Astrocyte (in vitro differentiated cells and primary cell): Measurements from ENCODE around the gene FMN1. TPM values are rescaled to one million over a fixed set of nuclear protein-coding genes. Genes with fewer than 3 reads are reported as not detected.

Source experiments
- DNase-seq: peaks from one replicate; pipeline ENCODE4 v3.0.0-alpha.2; 2010; ENCODE audit warnings: low read depth
- FAIRE-seq: peaks from 2 replicates; lab custom pipeline; 2011; peaks lifted over from hg19 to GRCh38; lab: Jason Lieb, UNC
- H2AFZ ChIP-seq: 2 replicates; pipeline ENCODE4 v1.6.0; 2012; ENCODE audit warnings: low read depth, low read length, inconsistent platforms
- H3K27ac ChIP-seq: 2 replicates; pipeline ENCODE4 v1.5.1; 2011; ENCODE audit warnings: low read depth, low read length, inconsistent platforms
- H3K27me3 ChIP-seq: 2 replicates; pipeline ENCODE4 v1.6.0; 2011; ENCODE audit warnings: low read length, inconsistent platforms; ENCODE audit not compliant: insufficient read depth
- H3K36me3 ChIP-seq: 2 replicates; pipeline ENCODE4 v1.5.1; 2011; ENCODE audit warnings: low read length, inconsistent platforms; ENCODE audit not compliant: insufficient read depth
- H3K4me1 ChIP-seq: 2 replicates; pipeline ENCODE4 v1.5.1; 2011; ENCODE audit warnings: low read length, inconsistent platforms; ENCODE audit not compliant: insufficient read depth
- H3K4me2 ChIP-seq: 2 replicates; pipeline ENCODE4 v1.6.0; 2012; ENCODE audit warnings: low read length, inconsistent platforms
- H3K4me3 ChIP-seq: 2 replicates; pipeline ENCODE4 v1.5.1; 2011; ENCODE audit warnings: low read depth, mild to moderate bottlenecking, low read length, inconsistent platforms; ENCODE audit not compliant: insufficient read depth
- H3K79me2 ChIP-seq: 2 replicates; pipeline ENCODE4 v1.6.0; 2012; ENCODE audit warnings: mild to moderate bottlenecking, low read length, inconsistent platforms; ENCODE audit not compliant: insufficient read depth
- H3K9ac ChIP-seq: 2 replicates; pipeline ENCODE4 v1.6.0; 2012; ENCODE audit warnings: mild to moderate bottlenecking, low read length, inconsistent platforms
- H3K9me3 ChIP-seq: 2 replicates; pipeline ENCODE4 v1.5.1; 2012; ENCODE audit warnings: low read depth, mild to moderate bottlenecking, low read length, inconsistent platforms; ENCODE audit not compliant: insufficient read depth
- H4K20me1 ChIP-seq: 2 replicates; pipeline ENCODE4 v1.6.0; 2012; ENCODE audit warnings: low read length, inconsistent platforms; ENCODE audit not compliant: insufficient read depth
- H3K27ac Mint-ChIP-seq: one replicate; pipeline ENCODE4 v1.8.0; 2021; ENCODE audit warnings: mild to moderate bottlenecking, mixed read lengths; ENCODE audit not compliant: unreplicated experiment
- H3K27me3 Mint-ChIP-seq: one replicate; pipeline ENCODE4 v1.8.0; 2021; ENCODE audit warnings: low read depth, mixed read lengths; ENCODE audit not compliant: unreplicated experiment
- H3K36me3 Mint-ChIP-seq: one replicate; pipeline ENCODE4 v1.8.0; 2021; ENCODE audit warnings: low read depth, mixed read lengths; ENCODE audit not compliant: unreplicated experiment
- H3K4me1 Mint-ChIP-seq: one replicate; pipeline ENCODE4 v1.8.0; 2021; ENCODE audit warnings: low read depth, mixed read lengths; ENCODE audit not compliant: unreplicated experiment
- H3K4me3 Mint-ChIP-seq: one replicate; pipeline ENCODE4 v1.8.0; 2021; ENCODE audit warnings: mild to moderate bottlenecking, moderate library complexity, mixed read lengths; ENCODE audit not compliant: unreplicated experiment
- H3K9me3 Mint-ChIP-seq: one replicate; pipeline ENCODE4 v1.8.0; 2021; ENCODE audit warnings: mild to moderate bottlenecking, mixed read lengths; ENCODE audit not compliant: unreplicated experiment
- EZH2 ChIP-seq: IDR thresholded peaks from 2 replicates; pipeline ENCODE4 v1.6.1; 2012; ENCODE audit warnings: mild to moderate bottlenecking, low read length, inconsistent platforms; ENCODE audit not compliant: insufficient read depth
- total RNA-seq: library from RNA; stranded (reverse); gene quantifications from 2 replicates; pipeline ENCODE4 v1.2.1, GENCODE V29; 2021
- TF ChIP-seq, protein P1 (sequence below): IDR thresholded peaks from 2 replicates; pipeline ENCODE4 v1.5.1; 2011; ENCODE audit warnings: low read depth, mild to moderate bottlenecking, inconsistent platforms, low read length, moderate library complexity; ENCODE audit not compliant: insufficient read depth

The FMN1 gene
- total RNA-seq, 1 donor from 2014 or later, result 5.3 TPM

GRCh38 chr15:33154351-33155166 is 40.0 kb downstream of the FMN1 start:
- Histone ChIP-seq H4K20me1 (no peaks in the 10 kb centered on the region), H3K79me2 (no peaks in the 10 kb centered on the region), H3K4me2 (peak overlapping the region; percentile 37), H3K36me3 (no peaks in the 10 kb centered on the region), H2AFZ (no peak overlapping the region), H3K4me1 (peaks cover 3% of the 10 kb centered on the region), H3K9ac (peak overlapping the region; percentile 12), H3K27ac (peak overlapping the region; percentile 34), H3K27me3 (peaks cover 2% of the 10 kb centered on the region), H3K9me3 (no peaks in the 10 kb centered on the region), H3K4me3 (no peak overlapping the region)
- DNase-seq (peak; percentile 87), FAIRE-seq (peak; percentile 62)
- Mint-ChIP-seq H3K27me3 (no peaks in the 10 kb centered on the region), H3K27ac (peak overlapping the region; percentile 94), H3K9me3 (no peaks in the 10 kb centered on the region), H3K36me3 (no peaks in the 10 kb centered on the region), H3K4me1 (peaks cover 34% of the 10 kb centered on the region), H3K4me3 (peak overlapping the region; percentile 42)
- TF ChIP-seq, protein P1, sequence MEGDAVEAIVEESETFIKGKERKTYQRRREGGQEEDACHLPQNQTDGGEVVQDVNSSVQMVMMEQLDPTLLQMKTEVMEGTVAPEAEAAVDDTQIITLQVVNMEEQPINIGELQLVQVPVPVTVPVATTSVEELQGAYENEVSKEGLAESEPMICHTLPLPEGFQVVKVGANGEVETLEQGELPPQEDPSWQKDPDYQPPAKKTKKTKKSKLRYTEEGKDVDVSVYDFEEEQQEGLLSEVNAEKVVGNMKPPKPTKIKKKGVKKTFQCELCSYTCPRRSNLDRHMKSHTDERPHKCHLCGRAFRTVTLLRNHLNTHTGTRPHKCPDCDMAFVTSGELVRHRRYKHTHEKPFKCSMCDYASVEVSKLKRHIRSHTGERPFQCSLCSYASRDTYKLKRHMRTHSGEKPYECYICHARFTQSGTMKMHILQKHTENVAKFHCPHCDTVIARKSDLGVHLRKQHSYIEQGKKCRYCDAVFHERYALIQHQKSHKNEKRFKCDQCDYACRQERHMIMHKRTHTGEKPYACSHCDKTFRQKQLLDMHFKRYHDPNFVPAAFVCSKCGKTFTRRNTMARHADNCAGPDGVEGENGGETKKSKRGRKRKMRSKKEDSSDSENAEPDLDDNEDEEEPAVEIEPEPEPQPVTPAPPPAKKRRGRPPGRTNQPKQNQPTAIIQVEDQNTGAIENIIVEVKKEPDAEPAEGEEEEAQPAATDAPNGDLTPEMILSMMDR, result no peak
- no peak for TF ChIP-seq EZH2

DNA sequence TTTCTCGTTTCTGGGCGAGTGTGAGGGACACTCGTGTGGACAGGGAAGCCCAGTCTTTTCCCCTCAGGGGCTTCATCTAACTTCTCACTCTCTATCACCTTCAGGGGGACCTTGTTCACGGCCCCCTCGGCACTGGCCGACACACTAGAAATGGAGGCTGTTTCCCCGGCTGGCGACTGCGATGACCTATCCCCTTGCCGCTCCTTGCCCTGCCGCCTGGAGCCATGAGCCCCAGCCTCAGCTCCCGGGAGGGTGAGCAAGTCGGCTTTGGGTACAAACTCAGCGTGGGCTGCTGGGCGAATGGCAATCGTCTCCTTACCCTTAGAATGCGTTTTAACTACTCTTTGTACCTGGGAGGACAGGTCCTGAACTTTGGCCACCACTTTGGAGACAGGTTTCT is 41.0 kb downstream of the FMN1 start:
- no peak overlapping the region for H3K4me2 ChIP-seq

More for the DNA sequence above, 41.0 kb downstream of the FMN1 start:
- Mint-ChIP-seq H3K36me3 (no peaks in the 10 kb centered on the region), H3K27ac (no peak overlapping the region), H3K9me3 (no peaks in the 10 kb centered on the region), H3K4me3 (no peak overlapping the region), H3K4me1 (peaks cover 37% of the 10 kb centered on the region), H3K27me3 (no peaks in the 10 kb centered on the region)
- Histone ChIP-seq H3K4me1 (peaks cover 3% of the 10 kb centered on the region), H3K4me3 (no peak overlapping the region), H3K27me3 (no peaks in the 10 kb centered on the region), H3K9me3 (no peaks in the 10 kb centered on the region), H4K20me1 (no peaks in the 10 kb centered on the region), H3K9ac (no peak overlapping the region), H3K27ac (no peak overlapping the region), H3K36me3 (no peaks in the 10 kb centered on the region), H2AFZ (no peak overlapping the region), H3K79me2 (no peaks in the 10 kb centered on the region)
- DNase-seq (no peak), FAIRE-seq (no peak)
- TF ChIP-seq EZH2, result no peak
- TF ChIP-seq, protein P1, result no peak
